Gastrocnemius medialis (tissue), 4 donors: ENCODE measurements around the gene IQCH.

Source experiments
- CTCF ChIP-seq, 5 experiments: fragments of 450-650 bp in 3 of 5; fragments of 200-600 bp in 2 of 5; sonication (generic) in 2 of 5; IDR thresholded peaks in 4 of 5; conservative IDR thresholded peaks in 1 of 5; 1 replicate in 4 of 5; 2 replicates in 1 of 5; pipeline ENCODE4 v1.5.1; 2016 to 2019; ENCODE audit warnings: antibody characterized with exemption in 5 of 5, mild to moderate bottlenecking in 3 of 5, moderate library complexity in 3 of 5
- POLR2A ChIP-seq, 2 donors: fragments of 450-650 bp; IDR thresholded peaks; one replicate each; pipeline ENCODE4 v1.6.1; 2017; ENCODE audit warnings: antibody characterized with exemption in 2 of 2, mild to moderate bottlenecking in 2 of 2, moderate library complexity in 2 of 2

DNA sequence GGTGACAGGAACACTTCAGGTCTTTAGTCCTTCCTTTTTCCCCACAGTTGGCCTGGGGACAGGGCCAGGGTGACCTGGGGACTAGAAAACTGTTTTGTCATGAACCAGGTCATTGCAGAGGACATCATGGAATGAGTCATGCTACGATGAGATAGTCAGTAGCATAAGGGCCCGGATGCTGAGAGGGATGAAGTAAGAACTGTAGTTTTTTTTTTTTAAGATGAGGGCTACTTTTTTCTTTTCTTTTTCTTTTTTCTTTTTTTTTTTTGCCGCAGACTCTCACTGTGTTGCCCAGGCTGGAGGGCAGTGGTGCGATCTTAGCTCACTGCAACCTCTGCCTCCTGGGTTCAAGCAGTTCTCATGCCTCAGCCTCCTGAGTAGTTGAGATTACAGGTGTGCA, 295.9 kb downstream of the IQCH start:
- no peak for TF ChIP-seq CTCF (IDR thresholded peaks at IDR 0.05 in 4 of 5, conservative IDR thresholded peaks at IDR 0.05 in 1 of 5)
- no peak for TF ChIP-seq POLR2A (IDR thresholded peaks at IDR 0.05)
